GM21390 (cell line): ENCODE measurements around the gene TCF7L2.

Experiments used
- ATAC-seq: cut with Tn5 transposase; IDR thresholded peaks from one replicate; pipeline ENCODE4 v1.9.1; 2021; ENCODE audit not compliant: unreplicated experiment

Gene TCF7L2

GRCh38 chr10:113175176-113175575, 225.1 kb downstream of the TCF7L2 start:
- no peak for ATAC-seq

GRCh38 chr10:113175756-113176651, 226.0 kb downstream of the TCF7L2 start:
- ATAC-seq = no peak

- ATAC-seq = no peak
Observed at GRCh38 chr10:113176652-113177155, 226.7 kb downstream of the TCF7L2 start.

GRCh38 chr10:113177156-113177935, 227.3 kb downstream of the TCF7L2 start:
- ATAC-seq = no peak

GRCh38 chr10:113177936-113178335, 227.9 kb downstream of the TCF7L2 start:
- no peak for ATAC-seq

- no peak for ATAC-seq
Observed at GRCh38 chr10:113178771-113179170, 228.7 kb downstream of the TCF7L2 start.

GRCh38 chr10:113179265-113179664, 229.2 kb downstream of the TCF7L2 start:
- ATAC-seq = no peak

- ATAC-seq = no peak
Observed at GRCh38 chr10:113179966-113180365, 229.9 kb downstream of the TCF7L2 start.

- no peak for ATAC-seq
Observed at GRCh38 chr10:113180401-113181154, 230.5 kb downstream of the TCF7L2 start.

GRCh38 chr10:113182154-113182553, 232.1 kb downstream of the TCF7L2 start:
- ATAC-seq = no peak

- ATAC-seq = no peak
Observed at GRCh38 chr10:113183573-113183972, 233.5 kb downstream of the TCF7L2 start.

GRCh38 chr10:113187063-113187777, 237.2 kb downstream of the TCF7L2 start:
- no peak for ATAC-seq

GRCh38 chr10:113199459-113199858, 249.4 kb downstream of the TCF7L2 start:
- no peak for ATAC-seq

GRCh38 chr10:113202011-113202410, 252.0 kb downstream of the TCF7L2 start:
- no peak for ATAC-seq

GRCh38 chr10:113207924-113208323, 257.9 kb downstream of the TCF7L2 start:
- no peak for ATAC-seq

- no peak for ATAC-seq
Observed at GRCh38 chr10:113213035-113213434, 263.0 kb downstream of the TCF7L2 start.

GRCh38 chr10:113214331-113214730, 264.3 kb downstream of the TCF7L2 start:
- ATAC-seq = no peak

- no peak for ATAC-seq
Observed at GRCh38 chr10:113216102-113216501, 266.1 kb downstream of the TCF7L2 start.
